Measurements from ENCODE around the gene TSR2. TPM values are rescaled to one million over a fixed set of nuclear protein-coding genes. Genes with fewer than 3 reads are reported as not detected.

TSR2 gene
- total and polyA plus RNA-seq, 7 donors, result 21.9 to 52.2 (median 30.7) TPM

- WGBS, 3 donors, result 43 to 79% (median 52%) methylated on average over 2 to 3 of the region's 3 CpGs
- ATAC-seq (no peak), DNase-seq (no peak)
- Histone ChIP-seq H3K27ac (no peak overlapping the region), H3K27me3 (ENCODE audit: insufficient read depth in 3 of 3, low read length in 2 of 3) (no peaks in the 10 kb centered on the region), H3K36me3 (ENCODE audit: insufficient read depth in 1 of 2, low read depth in 1 of 2) (no peaks in the 10 kb centered on the region), H3K4me1 (no peaks in the 10 kb centered on the region), H3K9me3 (no peaks in the 10 kb centered on the region), H3K4me3 (no peak overlapping the region)
- intact Hi-C loops (cut with DNase I), result no loop called here
- TF ChIP-seq CTCF (IDR thresholded peaks at IDR 0.05), result no peak
Measured at GRCh38 chrX:54413753-54414152, 26.5 kb upstream of the TSR2 start.

DNA sequence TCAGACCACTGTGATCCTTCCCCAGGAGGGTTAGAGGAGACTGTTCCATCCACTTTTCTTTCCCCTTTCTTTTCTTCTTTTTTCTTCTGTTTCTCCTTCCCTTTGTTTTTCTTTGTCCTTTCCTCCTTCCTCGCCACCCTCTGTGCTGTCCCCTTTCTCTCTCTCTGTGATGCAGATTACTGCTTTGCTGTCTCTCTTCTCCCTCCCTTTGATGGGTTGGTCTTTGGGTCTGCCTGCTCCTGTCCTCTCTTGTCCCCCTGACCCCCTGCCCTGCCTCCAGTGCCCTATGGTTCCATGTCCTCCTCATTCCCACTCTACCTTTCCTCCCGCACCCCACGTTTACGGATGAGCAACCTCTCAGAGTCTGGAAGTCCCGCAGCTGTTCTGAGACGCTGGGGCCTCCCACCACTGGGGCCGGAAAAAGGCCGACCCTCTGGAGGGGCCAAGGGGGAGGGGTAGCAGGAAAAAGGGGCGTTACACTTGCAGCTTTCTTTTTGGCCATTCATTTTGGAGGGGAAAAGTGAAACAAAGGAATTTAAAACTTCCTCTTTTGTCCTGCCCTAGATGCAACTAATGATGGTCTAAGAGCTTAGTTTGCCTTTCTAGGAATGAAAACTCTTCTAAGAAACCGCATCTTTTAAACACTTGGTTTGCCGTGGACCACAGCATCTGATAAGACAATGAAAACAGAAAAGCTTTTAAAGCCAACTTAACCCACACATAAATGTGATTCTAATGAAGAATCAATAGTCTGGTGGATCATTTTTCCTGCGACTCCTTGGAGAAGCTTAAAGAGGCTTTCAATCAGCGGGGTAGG lies 24.5 kb upstream of the TSR2 start:
- DNase-seq (no peak), ATAC-seq (no peak)
- Histone ChIP-seq H3K4me3 (no peak overlapping the region), H3K27me3 (ENCODE audit: insufficient read depth in 3 of 3, low read length in 2 of 3) (peaks cover 0 to 1% (median 0%) of the 10 kb centered on the region in 3 donors), H3K9me3 (no peaks in the 10 kb centered on the region), H3K4me1 (no peaks in the 10 kb centered on the region), H3K27ac (no peak overlapping the region), H3K36me3 (ENCODE audit: insufficient read depth in 1 of 2, low read depth in 1 of 2) (no peaks in the 10 kb centered on the region)
- TF ChIP-seq CTCF (IDR thresholded peaks at IDR 0.05), result no peak
- intact Hi-C loops (cut with DNase I), result no loop called here
- 23 to 49% (median 27%) methylated on average over 13 of the region's 13 CpGs for WGBS, 3 donors

GRCh38 chrX:54416965-54417364 lies 23.2 kb upstream of the TSR2 start:
- Histone ChIP-seq H3K36me3 (ENCODE audit: insufficient read depth in 1 of 2, low read depth in 1 of 2) (no peaks in the 10 kb centered on the region), H3K27ac (no peak overlapping the region), H3K4me1 (no peaks in the 10 kb centered on the region), H3K4me3 (no peak overlapping the region), H3K9me3 (no peaks in the 10 kb centered on the region), H3K27me3 (ENCODE audit: insufficient read depth in 3 of 3, low read length in 2 of 3) (peaks cover 0 to 3% (median 0%) of the 10 kb centered on the region in 3 donors)
- WGBS, 3 donors, result 58 to 85% (median 81%) methylated on average over 2 of the region's 2 CpGs
- ATAC-seq (no peak), DNase-seq (no peak)
- no peak for TF ChIP-seq CTCF (IDR thresholded peaks at IDR 0.05)
- intact Hi-C loops (cut with DNase I), result no loop called here

GRCh38 chrX:54419559-54420302 lies 20.5 kb upstream of the TSR2 start:
- Histone ChIP-seq H3K36me3 (ENCODE audit: insufficient read depth in 1 of 2, low read depth in 1 of 2) (no peaks in the 10 kb centered on the region), H3K4me3 (no peak overlapping the region), H3K27ac (no peak overlapping the region), H3K27me3 (ENCODE audit: insufficient read depth in 3 of 3, low read length in 2 of 3) (peaks cover 0 to 3% (median 0%) of the 10 kb centered on the region in 3 donors), H3K4me1 (no peaks in the 10 kb centered on the region), H3K9me3 (no peaks in the 10 kb centered on the region)
- ATAC-seq (no peak), DNase-seq (no peak)
- 40 to 69% (median 43%) methylated on average over 3 of the region's 3 CpGs for WGBS, 3 donors
- intact Hi-C loops (cut with DNase I), result no loop called here
- no peak for TF ChIP-seq CTCF (IDR thresholded peaks at IDR 0.05)

Measured in psoas muscle (tissue), 8 donors.